ENCODE results near the gene ZNF735.
"Not testable (repeated sequence)": the region's sequence is repeated elsewhere in the genome, so short reads cannot be mapped to it uniquely, and the experiment has no call there.

Gene ZNF735

DNA sequence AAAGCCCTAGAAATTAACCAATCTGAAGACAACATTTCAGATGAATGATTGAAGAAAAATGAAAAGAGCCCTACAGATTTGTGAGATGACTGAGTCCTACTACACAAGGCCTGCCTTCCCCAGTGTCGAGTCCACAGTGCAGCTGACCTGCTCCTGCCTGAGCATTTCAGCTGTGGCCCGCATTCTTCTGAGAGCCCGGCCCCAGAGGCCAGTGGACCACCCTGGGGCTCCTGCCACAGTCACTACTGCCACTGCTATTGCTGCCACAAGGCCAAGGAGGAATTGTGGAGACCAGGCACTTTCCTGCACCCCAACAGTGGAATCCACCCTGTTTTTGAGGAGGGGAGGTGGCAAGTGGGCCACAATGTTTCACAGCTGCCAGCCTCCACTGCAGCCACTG is 19.6 kb upstream of the ZNF735 start:
- TF ChIP-seq CEBPB (IDR thresholded peaks at IDR 0.05) (no peak), NFIC (IDR thresholded peaks at IDR 0.05) (no peak), EP300 (IDR thresholded peaks at IDR 0.05; ENCODE audit: borderline replicate concordance) (no peak), ZBTB7A (IDR thresholded peaks at IDR 0.05; ENCODE audit: low read depth) (no peak), TEAD4 (IDR thresholded peaks at IDR 0.05) (no peak), FOXM1 (IDR thresholded peaks at IDR 0.05; ENCODE audit: borderline replicate concordance, low read depth) (no peak), TCF12 (IDR thresholded peaks at IDR 0.05; ENCODE audit: low read depth) (no peak), EGR1 (IDR thresholded peaks at IDR 0.05) (no peak), TAF1 (IDR thresholded peaks at IDR 0.05; ENCODE audit: low read depth) (no peak), RAD21 (IDR thresholded peaks at IDR 0.05; ENCODE audit: low read depth) (no peak), CREB1 (IDR thresholded peaks at IDR 0.05; ENCODE audit: low read depth) (no peak), YY1 (IDR thresholded peaks at IDR 0.05; ENCODE audit: low read depth) (no peak)
- TF ChIP-seq, protein P1, sequence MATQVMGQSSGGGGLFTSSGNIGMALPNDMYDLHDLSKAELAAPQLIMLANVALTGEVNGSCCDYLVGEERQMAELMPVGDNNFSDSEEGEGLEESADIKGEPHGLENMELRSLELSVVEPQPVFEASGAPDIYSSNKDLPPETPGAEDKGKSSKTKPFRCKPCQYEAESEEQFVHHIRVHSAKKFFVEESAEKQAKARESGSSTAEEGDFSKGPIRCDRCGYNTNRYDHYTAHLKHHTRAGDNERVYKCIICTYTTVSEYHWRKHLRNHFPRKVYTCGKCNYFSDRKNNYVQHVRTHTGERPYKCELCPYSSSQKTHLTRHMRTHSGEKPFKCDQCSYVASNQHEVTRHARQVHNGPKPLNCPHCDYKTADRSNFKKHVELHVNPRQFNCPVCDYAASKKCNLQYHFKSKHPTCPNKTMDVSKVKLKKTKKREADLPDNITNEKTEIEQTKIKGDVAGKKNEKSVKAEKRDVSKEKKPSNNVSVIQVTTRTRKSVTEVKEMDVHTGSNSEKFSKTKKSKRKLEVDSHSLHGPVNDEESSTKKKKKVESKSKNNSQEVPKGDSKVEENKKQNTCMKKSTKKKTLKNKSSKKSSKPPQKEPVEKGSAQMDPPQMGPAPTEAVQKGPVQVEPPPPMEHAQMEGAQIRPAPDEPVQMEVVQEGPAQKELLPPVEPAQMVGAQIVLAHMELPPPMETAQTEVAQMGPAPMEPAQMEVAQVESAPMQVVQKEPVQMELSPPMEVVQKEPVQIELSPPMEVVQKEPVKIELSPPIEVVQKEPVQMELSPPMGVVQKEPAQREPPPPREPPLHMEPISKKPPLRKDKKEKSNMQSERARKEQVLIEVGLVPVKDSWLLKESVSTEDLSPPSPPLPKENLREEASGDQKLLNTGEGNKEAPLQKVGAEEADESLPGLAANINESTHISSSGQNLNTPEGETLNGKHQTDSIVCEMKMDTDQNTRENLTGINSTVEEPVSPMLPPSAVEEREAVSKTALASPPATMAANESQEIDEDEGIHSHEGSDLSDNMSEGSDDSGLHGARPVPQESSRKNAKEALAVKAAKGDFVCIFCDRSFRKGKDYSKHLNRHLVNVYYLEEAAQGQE (IDR thresholded peaks at IDR 0.05; ENCODE audit: low read depth): no peak
- TF ChIP-seq, protein P2, sequence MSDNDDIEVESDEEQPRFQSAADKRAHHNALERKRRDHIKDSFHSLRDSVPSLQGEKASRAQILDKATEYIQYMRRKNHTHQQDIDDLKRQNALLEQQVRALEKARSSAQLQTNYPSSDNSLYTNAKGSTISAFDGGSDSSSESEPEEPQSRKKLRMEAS (IDR thresholded peaks at IDR 0.05): no peak
- TF ChIP-seq, protein P3, sequence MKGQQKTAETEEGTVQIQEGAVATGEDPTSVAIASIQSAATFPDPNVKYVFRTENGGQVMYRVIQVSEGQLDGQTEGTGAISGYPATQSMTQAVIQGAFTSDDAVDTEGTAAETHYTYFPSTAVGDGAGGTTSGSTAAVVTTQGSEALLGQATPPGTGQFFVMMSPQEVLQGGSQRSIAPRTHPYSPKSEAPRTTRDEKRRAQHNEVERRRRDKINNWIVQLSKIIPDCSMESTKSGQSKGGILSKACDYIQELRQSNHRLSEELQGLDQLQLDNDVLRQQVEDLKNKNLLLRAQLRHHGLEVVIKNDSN (IDR thresholded peaks at IDR 0.05): no peak

DNA sequence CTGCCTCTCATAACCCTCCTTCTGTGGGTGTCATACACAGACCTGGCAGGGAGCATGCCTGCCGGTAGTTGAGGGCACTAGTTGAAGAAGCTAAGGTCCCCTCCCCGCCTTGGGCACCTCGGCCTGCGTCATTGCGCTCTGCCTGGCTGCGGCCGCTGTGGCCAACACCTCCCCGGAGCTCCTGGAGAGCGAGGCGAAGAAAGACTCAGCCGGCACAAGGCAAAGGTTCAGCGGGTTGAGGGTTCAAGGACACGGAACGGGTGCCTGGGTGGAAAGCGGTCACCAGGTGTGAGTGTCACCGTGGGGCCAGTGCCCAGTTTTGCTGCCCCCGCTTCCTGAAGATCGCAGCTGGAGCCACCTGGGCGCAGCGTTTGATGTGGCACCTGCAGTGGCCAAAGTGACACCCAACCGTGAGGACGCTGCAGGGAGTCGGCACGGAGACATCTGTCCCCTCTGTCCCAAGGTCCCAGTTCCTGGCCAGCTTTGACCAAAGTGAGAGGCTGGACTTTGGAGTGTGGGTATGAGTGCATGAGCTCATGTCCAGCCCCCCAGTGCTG is 14.8 kb upstream of the ZNF735 start:
- TF ChIP-seq, protein P3 (IDR thresholded peaks at IDR 0.05): no peak
- no peak for TF ChIP-seq RAD21 (IDR thresholded peaks at IDR 0.05; ENCODE audit: low read depth)
- TF ChIP-seq, protein P1 (IDR thresholded peaks at IDR 0.05; ENCODE audit: low read depth): no peak
- TF ChIP-seq CREB1 (IDR thresholded peaks at IDR 0.05; ENCODE audit: low read depth): no peak

DNA sequence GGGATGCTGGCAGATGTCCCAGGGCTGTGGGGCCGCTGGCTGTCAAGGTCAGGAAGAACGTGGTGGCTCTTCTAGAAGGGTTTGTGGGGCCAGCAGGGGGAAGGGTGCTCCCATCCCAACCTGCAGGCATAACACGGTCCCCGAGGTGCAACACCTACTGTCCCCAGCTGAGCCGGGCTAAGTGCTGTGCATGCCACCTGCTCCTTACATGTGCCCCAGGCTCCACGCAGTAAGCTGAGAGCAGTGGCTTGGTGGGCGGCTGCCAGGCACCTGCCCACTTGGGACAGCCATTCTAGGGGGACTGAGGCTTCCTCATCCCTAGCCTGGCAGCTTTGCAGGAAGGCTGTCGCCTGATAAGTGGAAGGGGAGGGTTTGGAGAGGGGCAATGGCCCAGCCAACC is 14.2 kb upstream of the ZNF735 start:
- no peak for TF ChIP-seq ZBTB7A (IDR thresholded peaks at IDR 0.05; ENCODE audit: low read depth)
- TF ChIP-seq CREB1 (IDR thresholded peaks at IDR 0.05; ENCODE audit: low read depth): no peak
- TF ChIP-seq EP300 (IDR thresholded peaks at IDR 0.05; ENCODE audit: borderline replicate concordance): no peak
- no peak for TF ChIP-seq FOXM1 (IDR thresholded peaks at IDR 0.05; ENCODE audit: borderline replicate concordance, low read depth)
- TF ChIP-seq TAF1 (IDR thresholded peaks at IDR 0.05; ENCODE audit: low read depth): no peak
- no peak for TF ChIP-seq NFIC (IDR thresholded peaks at IDR 0.05)
- no peak for TF ChIP-seq YY1 (IDR thresholded peaks at IDR 0.05; ENCODE audit: low read depth)
- TF ChIP-seq TEAD4 (IDR thresholded peaks at IDR 0.05): no peak
- TF ChIP-seq, protein P1 (IDR thresholded peaks at IDR 0.05; ENCODE audit: low read depth): no peak
- no peak for TF ChIP-seq RAD21 (IDR thresholded peaks at IDR 0.05; ENCODE audit: low read depth)
- no peak for TF ChIP-seq CEBPB (IDR thresholded peaks at IDR 0.05)
- no peak for TF ChIP-seq EGR1 (IDR thresholded peaks at IDR 0.05)

DNA sequence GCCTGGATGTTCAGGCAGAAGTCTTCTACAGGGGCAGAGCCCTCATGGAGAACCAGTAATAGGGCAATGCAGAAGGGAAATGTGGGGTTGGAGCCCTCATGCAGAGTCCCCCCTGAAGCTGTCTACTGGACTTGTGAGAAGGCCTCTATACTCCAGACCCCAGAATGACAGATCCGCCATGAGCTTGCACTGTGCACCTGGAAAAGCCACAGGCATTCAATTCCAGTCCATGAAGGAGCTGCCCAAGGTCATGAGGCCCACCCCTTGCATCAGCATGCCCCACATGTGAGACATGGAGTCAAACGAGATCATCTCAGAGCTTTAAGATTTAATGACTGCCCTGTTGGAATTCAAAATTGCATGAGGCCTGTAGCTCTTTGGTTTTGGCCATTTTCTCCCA is 16.4 kb downstream of the ZNF735 start:
- TF ChIP-seq, protein P3 (IDR thresholded peaks at IDR 0.05): no peak

DNA sequence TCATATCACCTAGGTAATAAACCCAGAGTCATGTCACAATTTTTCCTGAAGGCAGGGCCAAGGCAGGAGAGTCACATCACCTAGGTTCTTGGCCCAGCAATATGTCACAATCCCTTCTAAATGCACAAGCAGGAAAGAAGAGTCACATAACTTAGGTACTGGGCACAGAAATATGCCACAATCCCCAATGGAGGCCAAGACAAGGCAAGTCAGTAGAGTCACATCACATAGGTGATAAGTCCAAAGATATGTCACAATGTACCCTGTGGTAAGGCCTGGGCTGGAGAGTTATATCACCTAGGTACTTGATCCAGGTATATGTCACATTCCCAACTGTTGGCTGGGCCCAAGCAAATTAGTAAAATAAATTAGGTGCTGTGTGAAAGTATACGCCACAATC is 21.2 kb downstream of the ZNF735 start, which contains the start of gene ZNF679:
Gene ZNF679, plus strand, starts transcription at position 301 of the 400 bp plus-strand sequence. CDS start 20,644 bp downstream, outside the sequence.
- TF ChIP-seq CEBPB (IDR thresholded peaks at IDR 0.05); FOXM1 (IDR thresholded peaks at IDR 0.05; ENCODE audit: borderline replicate concordance, low read depth); RAD21 (IDR thresholded peaks at IDR 0.05; ENCODE audit: low read depth): not testable (repeated sequence)

Measured in Ishikawa (cell line).